Heart left ventricle (tissue), 16 donors: ENCODE results near the gene STXBP2. TPM values are rescaled to one million over a fixed set of nuclear protein-coding genes. Genes with fewer than 3 reads are reported as not detected.

Source experiments
- ATAC-seq, 4 donors: fragments of 200-7000 bp; cut with Tn5 transposase; one replicate each; pipeline ENCODE4 v1.9.1; 2020 to 2022; ENCODE audit warnings: moderate library complexity in 4 of 4, mild to moderate bottlenecking in 3 of 4, moderate number of reproducible peaks in 1 of 4
- DNase-seq, 5 donors: peaks; one replicate each; pipeline ENCODE4 v3.0.0-alpha.2; 2020
- H3K27ac ChIP-seq, 12 donors: fragments of 200-600 bp; sonication (generic) in 4 of 12; one replicate each; pipeline versions ENCODE4 v1.5.0 to v1.8.0; 2016 to 2022; ENCODE audit warnings: mild to moderate bottlenecking in 2 of 12
- H3K27me3 ChIP-seq, 9 donors: fragments of 200-600 bp; sonication (generic) in 2 of 9; one replicate each; pipeline versions ENCODE4 v1.5.1 to v1.8.0; 2016 to 2022; ENCODE audit warnings: mild to moderate bottlenecking in 3 of 9
- H3K36me3 ChIP-seq, 9 donors: fragments of 200-600 bp; sonication (generic) in 2 of 9; one replicate each; pipeline versions ENCODE4 v1.5.0 to v1.8.0; 2018 to 2022; ENCODE audit warnings: mild to moderate bottlenecking in 2 of 9
- H3K4me1 ChIP-seq, 12 donors: fragments of 200-600 bp; sonication (generic) in 4 of 12; one replicate each; pipeline versions ENCODE4 v1.5.0 to v1.8.0; 2016 to 2022; ENCODE audit warnings: mild to moderate bottlenecking in 3 of 12
- H3K4me3 ChIP-seq, 12 donors: fragments of 200-600 bp; sonication (generic) in 4 of 12; one replicate each; pipeline versions ENCODE4 v1.5.0 to v1.8.0; 2017 to 2022; ENCODE audit warnings: mild to moderate bottlenecking in 9 of 12, moderate library complexity in 4 of 12
- H3K9me3 ChIP-seq, 12 donors: fragments of 200-600 bp; sonication (generic) in 4 of 12; one replicate each; pipeline versions ENCODE4 v1.5.0 to v1.8.0; 2016 to 2022; ENCODE audit warnings: mild to moderate bottlenecking in 1 of 12
- CTCF ChIP-seq, 12 donors: fragments of 200-600 bp; sonication (generic) in 4 of 12; IDR thresholded peaks; one replicate each; pipeline versions ENCODE4 v1.5.0 to v1.8.0; 2018 to 2022; ENCODE audit warnings: antibody characterized with exemption in 12 of 12, mild to moderate bottlenecking in 5 of 12
- POLR2A ChIP-seq, 2 donors: fragments of 450-650 bp; IDR thresholded peaks; one replicate each; pipeline ENCODE4 v1.6.1; 2017; ENCODE audit warnings: antibody characterized with exemption in 2 of 2, mild to moderate bottlenecking in 2 of 2, moderate library complexity in 2 of 2
- WGBS, 4 donors: extraction: QIAGEN DNeasy Blood & Tissue Kit in 2 of 4; methylation state at CpG; one replicate each; pipeline versions ENCODE4 v1.1.5 to v1.1.7; 2013 to 2018; 5-methylcytosine and 5-hydroxymethylcytosine counted together
- intact Hi-C, 10 donors: fragments of 100-400 bp; cut with DNase I; formaldehyde crosslinking; loops; one replicate each; pipeline versions ENCODE4 v1.11.1 to v1.14.2; 2022
- polyA plus RNA-seq, 2 donors: library from polyadenylated mRNA; stranded (reverse); fragments of 200-250 nt; gene quantifications; one replicate each; pipeline ENCODE4 v1.2.3, GENCODE V29; 2013
- total RNA-seq, 9 donors: library from RNA; depleted of rRNA in 2 of 9; stranded (reverse); fragments of >200 nt in 2 of 9; fragmentation: NEBNext Ultra II Directional in 3 of 9; extraction: Animal tissue kit (Norgen Biotek cat#: 25700) in 3 of 9; gene quantifications; one replicate each; pipeline versions ENCODE4 v1.1.0 to v1.2.4, GENCODE V29; 2016 to 2023
- donor health status: ischemic (EF 13 %, LVEDD 7.1; RV severe dilation, severe dysfunction).
- donor health status: healthy with polysubstance abuse.
- donor health status: DM: no; HTN: yes; CAD: no.
- donor health status: DM: no; HTN: no; CAD: no.
- donor health status: ischemic (EF 25% LVEDD 6.9; RV normal size, moderate dysfunction).
- donor health status: ischemic (EF 25% LVEDD 5.7; RV mildly dilated, moderate dysfunction).
- donor health status: healthy.
- donor health status: DM: yes; HTN: yes; CAD: no.
- donor health status: ischemic (EF 35%, LVEDD 5.7; RV mildly dilated, moderate dysfunction).
- donor health status: nonischemic (EF 11% LVEDD 7.7; RV severe dilation, severe dysfunction).
- donor health status: DM: yes; HTN: yes; CAD: no.
- donor health status: PGD.
- donor health status: ischemic (EF 29% LVEDD 5.4; RV normal size, mild dysfunction).
- donor health status: nonischemic (EF 23%, LVEDD 6.1; RV moderate dilation, normal function).

Gene STXBP2
- total and polyA plus RNA-seq, 11 donors, result 1.2 to 46.7 (median 4.7) TPM

- ATAC-seq, result peak; percentile 98 to 99 (median 99)
These were observed 7.4 kb upstream of the STXBP2 start, which contains the start of the genes PET100 and XAB2 for GRCh38 chr19:7629347-7630054. Gene PET100, plus strand, starts transcription at chr19:7629793. Its CDS starts 41 bp downstream, at chr19:7629834. Gene XAB2, minus strand, starts transcription at chr19:7629545. Its CDS starts 18 bp downstream, at chr19:7629527.

GRCh38 chr19:7631577-7631976 is 5.3 kb upstream of the STXBP2 start:
- no peak for DNase-seq
- Histone ChIP-seq H3K27ac (no peak overlapping the region), H3K27me3 (peaks cover 0 to 12% (median 2%) of the 10 kb centered on the region in 9 donors), H3K36me3 (peaks cover 0 to 18% (median 4%) of the 10 kb centered on the region in 9 donors), H3K4me3 (no peak overlapping the region), H3K9me3 (no peaks in the 10 kb centered on the region), H3K4me1 (peaks cover 3 to 47% (median 25%) of the 10 kb centered on the region in 12 donors)
- no peak for TF ChIP-seq POLR2A (IDR thresholded peaks at IDR 0.05)
- TF ChIP-seq CTCF (IDR thresholded peaks at IDR 0.05), result no peak
- no peak for ATAC-seq
- WGBS, 4 donors, result 83 to 94% (median 93%) methylated on average over 12 of the region's 12 CpGs
- intact Hi-C loops, result no loop called here

More at GRCh38 chr19:7629347-7630054, 7.4 kb upstream of the STXBP2 start, which contains the start of the genes PET100 and XAB2:
- no peaks in the 10 kb centered on the region for H3K9me3 ChIP-seq
- H3K4me3 ChIP-seq, result peak within 1 kb of the TSS; percentile 62 to 100 (median 92)
- H3K4me1 ChIP-seq, result peaks cover 3 to 36% (median 25%) of the 10 kb centered on the region in 12 donors
- peak within 1 kb of the TSS in 11 of 12 donors; percentile 53 to 87 (median 78) for H3K27ac ChIP-seq
- no peaks in the 10 kb centered on the region for H3K27me3 ChIP-seq
- peaks cover 0 to 36% (median 18%) of the 10 kb centered on the region in 9 donors for H3K36me3 ChIP-seq
- WGBS, 4 donors, result 0 to 1% (median 0%) methylated on average over 37 to 40 of the region's 40 CpGs
- intact Hi-C loops, result loop anchor here in 1 of 10 donors (5.0 kb wide), 1 partner anchor 562 kb away; the partner anchor contains the start of gene ZNF557
- peak; percentile 95 to 98 (median 97) for DNase-seq
- TF ChIP-seq CTCF (IDR thresholded peaks at IDR 0.05) (no peak), POLR2A (IDR thresholded peaks at IDR 0.05) (peak in 1 of 2 donors; percentile 75)

- Histone ChIP-seq H3K4me1 (peaks cover 3 to 56% (median 24%) of the 10 kb centered on the region in 12 donors), H3K36me3 (peaks cover 0 to 12% (median 0%) of the 10 kb centered on the region in 9 donors), H3K27ac (no peak overlapping the region), H3K27me3 (peaks cover 2 to 22% (median 12%) of the 10 kb centered on the region in 9 donors), H3K4me3 (no peak overlapping the region), H3K9me3 (no peaks in the 10 kb centered on the region)
- intact Hi-C loops, result no loop called here
- 91 to 93% (median 92%) methylated on average over 24 to 40 of the region's 40 CpGs for WGBS, 4 donors
- DNase-seq, result no peak
- ATAC-seq, result no peak
- TF ChIP-seq POLR2A (IDR thresholded peaks at IDR 0.05) (no peak), CTCF (IDR thresholded peaks at IDR 0.05) (no peak)
These were observed 4.3 kb upstream of the STXBP2 start for GRCh38 chr19:7632340-7633203.
